Tibial artery (tissue), 4 donors: ENCODE data around the gene RTP2.

ENCODE experiments used
- DNase-seq, 2 donors: peaks; one replicate each; pipeline ENCODE4 v3.0.0-alpha.2; 2019
- H3K27ac ChIP-seq, 2 donors: fragments of 200-600 bp; sonication (generic) in 1 of 2; 1 replicate in 1 of 2; 2 replicates in 1 of 2; pipeline ENCODE4 v1.5.1; 2018 to 2019; ENCODE audit warnings: mild to moderate bottlenecking in 1 of 2
- H3K27me3 ChIP-seq, 2 donors: fragments of 200-600 bp; sonication (generic) in 1 of 2; one replicate each; pipeline versions ENCODE4 v1.5.1 to v1.6.0; 2016 to 2019
- H3K36me3 ChIP-seq, 3 donors: fragments of 200-600 bp; sonication (generic) in 2 of 3; one replicate each; pipeline ENCODE4 v1.5.1; 2016 to 2019; ENCODE audit warnings: mild to moderate bottlenecking in 2 of 3
- H3K4me1 ChIP-seq, 4 donors: fragments of 200-600 bp; sonication (generic) in 2 of 4; 1 replicate in 3 of 4; 2 replicates in 1 of 4; pipeline ENCODE4 v1.5.1; 2016 to 2019
- H3K4me3 ChIP-seq, 2 donors: fragments of 200-600 bp; sonication (generic) in 1 of 2; 1 replicate in 1 of 2; 2 replicates in 1 of 2; pipeline ENCODE4 v1.5.1; 2018 to 2019; ENCODE audit warnings: mild to moderate bottlenecking in 2 of 2
- H3K9me3 ChIP-seq, 3 donors: fragments of 200-600 bp; sonication (generic) in 1 of 3; one replicate each; pipeline ENCODE4 v1.5.1; 2016 to 2019
- CTCF ChIP-seq, 2 experiments: fragments of 200-600 bp in 1 of 2; fragments of 450-650 bp in 1 of 2; IDR thresholded peaks; one replicate each; pipeline ENCODE4 v1.5.1; 2017 to 2019; ENCODE audit warnings: antibody characterized with exemption in 2 of 2, mild to moderate bottlenecking in 1 of 2, moderate library complexity in 1 of 2
- intact Hi-C: fragments of 100-400 bp; cut with DNase I; formaldehyde crosslinking; loops from one replicate; pipeline ENCODE4 v1.15.0; 2023; ENCODE audit warnings: low total_unique reads

The RTP2 gene

GRCh38 chr3:187708696-187709095, 6.3 kb upstream of the RTP2 start:
- H3K4me1 ChIP-seq: peaks cover 0 to 6% (median 0%) of the 10 kb centered on the region in 4 donors
- H3K9me3 ChIP-seq: no peaks in the 10 kb centered on the region
- no peaks in the 10 kb centered on the region for H3K27me3 ChIP-seq
- H3K27ac ChIP-seq: no peak overlapping the region
- no peak for DNase-seq
- no peak overlapping the region for H3K4me3 ChIP-seq
- H3K36me3 ChIP-seq: no peaks in the 10 kb centered on the region
- no peak for TF ChIP-seq CTCF (IDR thresholded peaks at IDR 0.05)
- intact Hi-C loops: no loop called here

GRCh38 chr3:187706971-187707370, 4.6 kb upstream of the RTP2 start:
- Histone ChIP-seq H3K9me3 (no peaks in the 10 kb centered on the region), H3K4me3 (no peak overlapping the region), H3K27me3 (no peaks in the 10 kb centered on the region), H3K4me1 (peaks cover 0 to 5% (median 0%) of the 10 kb centered on the region in 4 donors), H3K27ac (no peak overlapping the region), H3K36me3 (no peaks in the 10 kb centered on the region)
- DNase-seq: peak in 1 of 2 donors; percentile 71
- intact Hi-C loops: no loop called here
- TF ChIP-seq CTCF (IDR thresholded peaks at IDR 0.05): no peak

GRCh38 chr3:187705164-187705563, 2.8 kb upstream of the RTP2 start:
- intact Hi-C loops: no loop called here
- no peak for TF ChIP-seq CTCF (IDR thresholded peaks at IDR 0.05)
- H3K4me3 ChIP-seq: no peak overlapping the region
- peaks cover 0 to 5% (median 0%) of the 10 kb centered on the region in 4 donors for H3K4me1 ChIP-seq
- no peaks in the 10 kb centered on the region for H3K36me3 ChIP-seq
- H3K27me3 ChIP-seq: no peaks in the 10 kb centered on the region
- no peaks in the 10 kb centered on the region for H3K9me3 ChIP-seq
- DNase-seq: no peak
- H3K27ac ChIP-seq: no peak overlapping the region

GRCh38 chr3:187700249-187700648, 2.1 kb downstream of the RTP2 start:
- intact Hi-C loops: no loop called here
- no peaks in the 10 kb centered on the region for H3K27me3 ChIP-seq
- no peaks in the 10 kb centered on the region for H3K36me3 ChIP-seq
- no peak for DNase-seq
- no peak overlapping the region for H3K27ac ChIP-seq
- H3K4me3 ChIP-seq: no peak overlapping the region
- H3K4me1 ChIP-seq: peaks cover 0 to 5% (median 0%) of the 10 kb centered on the region in 4 donors
- H3K9me3 ChIP-seq: no peaks in the 10 kb centered on the region
- TF ChIP-seq CTCF (IDR thresholded peaks at IDR 0.05): no peak

- no peaks in the 10 kb centered on the region for H3K27me3 ChIP-seq
- intact Hi-C loops: no loop called here
These were observed 3.6 kb downstream of the RTP2 start for GRCh38 chr3:187698499-187699399.

More at GRCh38 chr3:187698499-187699399, 3.6 kb downstream of the RTP2 start:
- H3K36me3 ChIP-seq: no peaks in the 10 kb centered on the region
- H3K4me3 ChIP-seq: no peak overlapping the region
- H3K27ac ChIP-seq: no peak overlapping the region
- H3K4me1 ChIP-seq: no peaks in the 10 kb centered on the region
- no peaks in the 10 kb centered on the region for H3K9me3 ChIP-seq
- no peak for DNase-seq
- no peak for TF ChIP-seq CTCF (IDR thresholded peaks at IDR 0.05)
